Gastroesophageal sphincter (tissue), 4 donors: Measurements from ENCODE around the gene VIPR2. TPM values are rescaled to one million over a fixed set of nuclear protein-coding genes. Genes with fewer than 3 reads are reported as not detected.

ENCODE experiments used
- ATAC-seq: fragments of 150-250 bp; one replicate; pipeline ENCODE4 v1.9.1; 2016; ENCODE audit warnings: mild to moderate bottlenecking, moderate library complexity
- H3K27ac ChIP-seq, 4 donors: fragments of 200-600 bp; sonication (generic) in 3 of 4; 1 replicate in 3 of 4; 2 replicates in 1 of 4; pipeline ENCODE4 v1.5.1; 2016 to 2019
- H3K27me3 ChIP-seq: fragments of 200-600 bp; sonication (generic); one replicate; pipeline ENCODE4 v1.5.1; 2019
- H3K36me3 ChIP-seq, 2 donors: fragments of 200-600 bp; sonication (generic); one replicate each; pipeline ENCODE4 v1.5.1; 2019; ENCODE audit warnings: control low read depth in 1 of 2
- H3K4me1 ChIP-seq, 3 donors: fragments of 200-600 bp; sonication (generic); 1 replicate in 2 of 3; 2 replicates in 1 of 3; pipeline ENCODE4 v1.5.1; 2016 to 2019; ENCODE audit warnings: control low read depth in 2 of 3
- H3K4me3 ChIP-seq, 2 donors: fragments of 200-600 bp; sonication (generic); one replicate each; pipeline ENCODE4 v1.5.1; 2019; ENCODE audit warnings: mild to moderate bottlenecking in 1 of 2, moderate library complexity in 1 of 2
- H3K9me3 ChIP-seq, 3 donors: fragments of 200-600 bp; sonication (generic); one replicate each; pipeline ENCODE4 v1.5.1; 2017 to 2019; ENCODE audit warnings: control low read depth in 2 of 3
- CTCF ChIP-seq, 4 experiments: fragments of 200-600 bp in 2 of 4; fragments of 450-650 bp in 2 of 4; sonication (generic) in 1 of 4; IDR thresholded peaks; one replicate each; pipeline ENCODE4 v1.5.1; 2017 to 2019; ENCODE audit warnings: antibody characterized with exemption in 4 of 4, mild to moderate bottlenecking in 2 of 4, moderate library complexity in 2 of 4
- EP300 ChIP-seq: sonication (generic); formaldehyde crosslinking; IDR thresholded peaks from one replicate; pipeline ENCODE4 v1.6.1; 2017; ENCODE audit warnings: antibody characterized with exemption, mild to moderate bottlenecking
- POLR2A ChIP-seq, 2 donors: fragments of 450-650 bp; IDR thresholded peaks; one replicate each; pipeline ENCODE4 v1.6.1; 2017; ENCODE audit warnings: antibody characterized with exemption in 2 of 2, mild to moderate bottlenecking in 2 of 2, moderate library complexity in 1 of 2
- POLR2AphosphoS5 ChIP-seq: sonication (generic); formaldehyde crosslinking; IDR thresholded peaks from one replicate; pipeline ENCODE4 v1.6.1; 2017; ENCODE audit warnings: antibody characterized with exemption
- WGBS, 2 donors: methylation state at CpG; one replicate each; pipeline ENCODE4 v1.1.5; 2018; ENCODE audit warnings: low coverage in 1 of 2; 5-methylcytosine and 5-hydroxymethylcytosine counted together
- total RNA-seq, 4 donors: library from RNA; depleted of rRNA; stranded (reverse); fragments of >200 nt; gene quantifications; one replicate each; pipeline ENCODE4 v1.1.0, GENCODE V29; 2016

Gene VIPR2
- total RNA-seq, 4 donors from 2014 or later, result 13.3 to 52.5 (median 27.4) TPM

- 70 to 77% methylated on average over 7 to 14 of the region's 14 CpGs for WGBS, 2 donors
- Histone ChIP-seq H3K4me3 (no peak overlapping the region), H3K36me3 (no peaks in the 10 kb centered on the region), H3K9me3 (no peaks in the 10 kb centered on the region), H3K27me3 (no peaks in the 10 kb centered on the region), H3K27ac (peak overlapping the region in 2 of 4 donors; percentile 64 to 68), H3K4me1 (peaks cover 0 to 46% (median 3%) of the 10 kb centered on the region in 3 donors)
- no peak for ATAC-seq
- TF ChIP-seq CTCF (IDR thresholded peaks at IDR 0.05), result no peak
Observed at GRCh38 chr7:159068893-159069448, 75.7 kb downstream of the VIPR2 start.

GRCh38 chr7:159068488-159068811 lies 76.2 kb downstream of the VIPR2 start:
- no peaks in the 10 kb centered on the region for H3K27me3 ChIP-seq
- H3K27ac ChIP-seq, result peak overlapping the region in 3 of 4 donors; percentile 61 to 68 (median 64)
- H3K36me3 ChIP-seq, result no peaks in the 10 kb centered on the region
- H3K4me3 ChIP-seq, result no peak overlapping the region
- ATAC-seq, result peak; percentile 90
- 0% methylated on average over 1 of the region's 12 CpGs; no CpG with 5 or more reads in 1 of the 2 donors for WGBS, 2 donors
- no peaks in the 10 kb centered on the region for H3K9me3 ChIP-seq
- peaks cover 0 to 46% (median 3%) of the 10 kb centered on the region in 3 donors for H3K4me1 ChIP-seq
- TF ChIP-seq CTCF (IDR thresholded peaks at IDR 0.05) (peak in 1 of 4 experiments; percentile 11), POLR2A (IDR thresholded peaks at IDR 0.05) (no peak), EP300 (no peak), POLR2AphosphoS5 (peak; percentile 57)

- WGBS, 2 donors, result 59 to 84% methylated on average over 6 to 7 of the region's 13 CpGs
- Histone ChIP-seq H3K4me3 (no peak overlapping the region), H3K36me3 (no peaks in the 10 kb centered on the region), H3K9me3 (no peaks in the 10 kb centered on the region), H3K27me3 (no peaks in the 10 kb centered on the region), H3K4me1 (peaks cover 0 to 46% (median 3%) of the 10 kb centered on the region in 3 donors), H3K27ac (peak overlapping the region in 3 of 4 donors; percentile 61 to 68 (median 64))
- no peak for ATAC-seq
- TF ChIP-seq POLR2A (IDR thresholded peaks at IDR 0.05) (no peak), POLR2AphosphoS5 (no peak), CTCF (IDR thresholded peaks at IDR 0.05) (no peak), EP300 (no peak)
Observed at GRCh38 chr7:159067576-159068487, 76.8 kb downstream of the VIPR2 start.

- Histone ChIP-seq H3K27me3 (no peaks in the 10 kb centered on the region), H3K4me1 (peaks cover 0 to 46% (median 3%) of the 10 kb centered on the region in 3 donors), H3K36me3 (no peaks in the 10 kb centered on the region), H3K27ac (peak overlapping the region in 1 of 4 donors; percentile 64), H3K9me3 (no peaks in the 10 kb centered on the region), H3K4me3 (no peak overlapping the region)
- 88 to 94% methylated on average over 14 to 15 of the region's 18 CpGs for WGBS, 2 donors
- TF ChIP-seq CTCF (IDR thresholded peaks at IDR 0.05), result no peak
- no peak for ATAC-seq
Observed at GRCh38 chr7:159066816-159067575, 77.7 kb downstream of the VIPR2 start.
